Right cardiac atrium (tissue), 5 donors: ENCODE results near the gene VASP. TPM values are rescaled to one million over a fixed set of nuclear protein-coding genes. Genes with fewer than 3 reads are reported as not detected.
"Not testable (repeated sequence)": the region's sequence is repeated elsewhere in the genome, so short reads cannot be mapped to it uniquely, and the experiment has no call there.

Experiments
- ATAC-seq, 2 donors: fragments of 200-7000 bp; cut with Tn5 transposase; one replicate each; pipeline versions ENCODE4 v1.8.0 to v1.9.1; 2020; ENCODE audit warnings: moderate library complexity in 2 of 2, mild to moderate bottlenecking in 1 of 2
- DNase-seq, 3 donors: peaks; one replicate each; pipeline ENCODE4 v3.0.0-alpha.2; 2020
- H3K27ac ChIP-seq: one replicate; pipeline ENCODE4 v1.5.1; 2013; ENCODE audit warnings: mild to moderate bottlenecking, low read length, control low read depth, moderate library complexity
- H3K27me3 ChIP-seq: one replicate; pipeline ENCODE4 v1.6.1; 2013; ENCODE audit not compliant: control insufficient read depth, insufficient read depth
- H3K4me1 ChIP-seq: one replicate; pipeline ENCODE4 v1.6.1; 2013; ENCODE audit warnings: low read length; ENCODE audit not compliant: control insufficient read depth, insufficient read depth
- H3K4me3 ChIP-seq: one replicate; pipeline ENCODE4 v1.5.1; 2013; ENCODE audit warnings: low read length, control low read depth
- H3K9me3 ChIP-seq: one replicate; pipeline ENCODE4 v1.6.1; 2013; ENCODE audit warnings: low read length; ENCODE audit not compliant: control insufficient read depth
- WGBS: extraction: QIAGEN DNeasy Blood & Tissue Kit; methylation state at CpG from one replicate; pipeline ENCODE4 v1.1.7; 2013; 5-methylcytosine and 5-hydroxymethylcytosine counted together
- intact Hi-C, 4 donors: fragments of 100-400 bp; cut with DNase I; formaldehyde crosslinking; loops; one replicate each; pipeline versions ENCODE4 v1.11.0 to v1.14.0; 2022 to 2023
- polyA plus RNA-seq: library from polyadenylated mRNA; stranded (reverse); fragments of 200-250 nt; gene quantifications from one replicate; pipeline ENCODE4 v1.2.3, GENCODE V29; 2013
- total RNA-seq, 4 donors: library from RNA; stranded (reverse); fragmentation: NEBNext Ultra II Directional; extraction: Animal tissue kit (Norgen Biotek cat#: 25700); gene quantifications; one replicate each; pipeline ENCODE4 v1.2.1, GENCODE V29; 2021
- donor health status: healthy with polysubstance abuse.
- donor health status: DM: no; HTN: yes; CAD: no.
- donor health status: DM: no; HTN: no; CAD: no.
- donor health status: DM: no; HTN: yes; CAD: no; lungs with severe emphysema.
- donor health status: DM: yes; HTN: yes; CAD: no.

VASP gene
- total and polyA plus RNA-seq, 5 donors = 42.2 to 85.4 (median 45.9) TPM

- DNase-seq = peak; percentile 83 to 92 (median 91)
- ATAC-seq = peak; percentile 53 to 74
- Histone ChIP-seq H3K27me3 (no peaks in the 10 kb centered on the region), H3K9me3 (no peaks in the 10 kb centered on the region), H3K4me1 (peaks cover 11% of the 10 kb centered on the region), H3K4me3 (peak overlapping the region; percentile 98), H3K27ac (peak overlapping the region; percentile 97)
- 1% methylated on average over 28 of the region's 28 CpGs for WGBS
- intact Hi-C loops = no loop called here
Observed at GRCh38 chr19:45508861-45509691, 1.8 kb downstream of the VASP start.

- ATAC-seq = no peak
- intact Hi-C loops = no loop called here
- 15% methylated on average over 3 of the region's 3 CpGs for WGBS
- H3K4me3 ChIP-seq = peak overlapping the region; percentile 98
- H3K27ac ChIP-seq = peak overlapping the region; percentile 50
- peaks cover 11% of the 10 kb centered on the region for H3K4me1 ChIP-seq
- no peak for DNase-seq
- no peaks in the 10 kb centered on the region for H3K27me3 ChIP-seq
- no peaks in the 10 kb centered on the region for H3K9me3 ChIP-seq
Observed at GRCh38 chr19:45509692-45510015, 2.4 kb downstream of the VASP start.

GRCh38 chr19:45510352-45510751 is 3.1 kb downstream of the VASP start:
- H3K4me1 ChIP-seq = peaks cover 11% of the 10 kb centered on the region
- H3K9me3 ChIP-seq, DNase-seq, ATAC-seq, intact Hi-C loops, H3K4me3 ChIP-seq, H3K27ac ChIP-seq, H3K27me3 ChIP-seq: not testable (repeated sequence)
- 80% methylated on average over 11 of the region's 11 CpGs for WGBS

GRCh38 chr19:45511074-45511473 is 3.8 kb downstream of the VASP start:
- WGBS = 90% methylated on average over 5 of the region's 5 CpGs
- peaks cover 11% of the 10 kb centered on the region for H3K4me1 ChIP-seq
- no peak overlapping the region for H3K27ac ChIP-seq
- no peak for ATAC-seq
- no peak for DNase-seq
- no peaks in the 10 kb centered on the region for H3K27me3 ChIP-seq
- no peak overlapping the region for H3K4me3 ChIP-seq
- H3K9me3 ChIP-seq = no peaks in the 10 kb centered on the region
- intact Hi-C loops = no loop called here

GRCh38 chr19:45512881-45513483 is 5.7 kb downstream of the VASP start:
- no peak for DNase-seq
- H3K27me3 ChIP-seq = no peaks in the 10 kb centered on the region
- H3K27ac ChIP-seq = no peak overlapping the region
- intact Hi-C loops = no loop called here
- peaks cover 11% of the 10 kb centered on the region for H3K4me1 ChIP-seq
- no peaks in the 10 kb centered on the region for H3K9me3 ChIP-seq
- no peak overlapping the region for H3K4me3 ChIP-seq
- no peak for ATAC-seq
- 84% methylated on average over 6 of the region's 6 CpGs for WGBS

GRCh38 chr19:45514376-45515051 is 7.2 kb downstream of the VASP start:
- H3K4me3 ChIP-seq = no peak overlapping the region
- peak overlapping the region; percentile 40 for H3K27ac ChIP-seq
- peak in 2 of 3 donors; percentile 60 to 67 for DNase-seq
- 53% methylated on average over 13 of the region's 13 CpGs for WGBS
- intact Hi-C loops = no loop called here
- ATAC-seq = peak; percentile 39 to 42
- peaks cover 10% of the 10 kb centered on the region for H3K4me1 ChIP-seq
- no peaks in the 10 kb centered on the region for H3K9me3 ChIP-seq
- no peaks in the 10 kb centered on the region for H3K27me3 ChIP-seq

- H3K4me1 ChIP-seq = peaks cover 7% of the 10 kb centered on the region
- peak; percentile 56 to 77 (median 74) for DNase-seq
- no peaks in the 10 kb centered on the region for H3K9me3 ChIP-seq
- no peaks in the 10 kb centered on the region for H3K27me3 ChIP-seq
- intact Hi-C loops = no loop called here
- 66% methylated on average over 10 of the region's 10 CpGs for WGBS
- ATAC-seq = peak; percentile 61 to 72
- no peak overlapping the region for H3K4me3 ChIP-seq
- peak overlapping the region; percentile 40 for H3K27ac ChIP-seq
Observed at GRCh38 chr19:45515081-45515624, 7.9 kb downstream of the VASP start.

GRCh38 chr19:45515807-45516401 is 8.6 kb downstream of the VASP start:
- intact Hi-C loops = no loop called here
- peaks cover 7% of the 10 kb centered on the region for H3K4me1 ChIP-seq
- H3K27ac ChIP-seq = peak overlapping the region; percentile 61
- ATAC-seq (peak; percentile 25 to 39), DNase-seq (peak in 2 of 3 donors; percentile 55 to 72)
- WGBS = 69% methylated on average over 9 of the region's 9 CpGs
- no peaks in the 10 kb centered on the region for H3K27me3 ChIP-seq
- H3K9me3 ChIP-seq = no peaks in the 10 kb centered on the region
- H3K4me3 ChIP-seq = no peak overlapping the region

GRCh38 chr19:45517238-45517637 is 10.0 kb downstream of the VASP start:
- peaks cover 5% of the 10 kb centered on the region for H3K4me1 ChIP-seq
- no peak for ATAC-seq
- intact Hi-C loops = no loop called here
- no peak overlapping the region for H3K27ac ChIP-seq
- 42% methylated on average over 7 of the region's 7 CpGs for WGBS
- H3K27me3 ChIP-seq = no peaks in the 10 kb centered on the region
- H3K4me3 ChIP-seq = no peak overlapping the region
- no peaks in the 10 kb centered on the region for H3K9me3 ChIP-seq
- DNase-seq = no peak

- Histone ChIP-seq H3K4me1 (peaks cover 5% of the 10 kb centered on the region), H3K4me3 (no peak overlapping the region), H3K27me3 (no peaks in the 10 kb centered on the region), H3K27ac (no peak overlapping the region), H3K9me3 (no peaks in the 10 kb centered on the region)
- DNase-seq (peak in 1 of 3 donors; percentile 26), ATAC-seq (no peak)
- intact Hi-C loops = no loop called here
- WGBS = 78% methylated on average over 50 of the region's 50 CpGs
Observed at GRCh38 chr19:45517641-45518468, 10.6 kb downstream of the VASP start.
